ENCODE measurements around the gene OBP2B.
"Not testable (repeated sequence)": the region's sequence is repeated elsewhere in the genome, so short reads cannot be mapped to it uniquely, and the experiment has no call there.

OBP2B gene

GRCh38 chr9:133200631-133201030 lies 8.4 kb downstream of the OBP2B start:
- no peak for DNase-seq

- peak; percentile 74 for DNase-seq
These were observed 9.3 kb downstream of the OBP2B start for GRCh38 chr9:133199648-133200321.

GRCh38 chr9:133195029-133195428 lies 14.0 kb downstream of the OBP2B start:
- DNase-seq = no peak

- no peak for DNase-seq
These were observed 14.5 kb downstream of the OBP2B start for GRCh38 chr9:133194597-133194996.

- no peak for DNase-seq
These were observed 17.1 kb downstream of the OBP2B start for GRCh38 chr9:133191989-133192388.

GRCh38 chr9:133189826-133190225 lies 19.2 kb downstream of the OBP2B start:
- no peak for DNase-seq

- DNase-seq = no peak
These were observed 20.2 kb downstream of the OBP2B start for GRCh38 chr9:133188843-133189180.

GRCh38 chr9:133188006-133188842 lies 20.8 kb downstream of the OBP2B start:
- peak; percentile 17 for DNase-seq

- DNase-seq = no peak
These were observed 21.5 kb downstream of the OBP2B start for GRCh38 chr9:133187561-133188005.

GRCh38 chr9:133186736-133187135 lies 22.3 kb downstream of the OBP2B start:
- DNase-seq = no peak

GRCh38 chr9:133184971-133185370 lies 24.1 kb downstream of the OBP2B start:
- DNase-seq = peak; percentile 38

- no peak for DNase-seq
These were observed 26.9 kb downstream of the OBP2B start for GRCh38 chr9:133182151-133182550.

- no peak for DNase-seq
These were observed 27.5 kb downstream of the OBP2B start for GRCh38 chr9:133181561-133181960.

- DNase-seq = no peak
These were observed 28.1 kb downstream of the OBP2B start for GRCh38 chr9:133180953-133181352.

- no peak for DNase-seq
These were observed 36.0 kb downstream of the OBP2B start for GRCh38 chr9:133173056-133173455.

- DNase-seq = no peak
These were observed 37.7 kb downstream of the OBP2B start for GRCh38 chr9:133171161-133171961.

- DNase-seq = no peak
These were observed 38.3 kb downstream of the OBP2B start for GRCh38 chr9:133170716-133171115.

- DNase-seq = not testable (repeated sequence)
These were observed 39.4 kb downstream of the OBP2B start for GRCh38 chr9:133169687-133170086.

GRCh38 chr9:133169102-133169501 lies 39.9 kb downstream of the OBP2B start:
- no peak for DNase-seq

- DNase-seq = no peak
These were observed 40.6 kb downstream of the OBP2B start for GRCh38 chr9:133168432-133168831.

- no peak for DNase-seq
These were observed 41.3 kb downstream of the OBP2B start for GRCh38 chr9:133167769-133168168.

- no peak for DNase-seq
These were observed 41.8 kb downstream of the OBP2B start for GRCh38 chr9:133167096-133167730.

GRCh38 chr9:133166392-133166791 lies 42.7 kb downstream of the OBP2B start:
- no peak for DNase-seq

All from NCI-H510A (cell line).